Tibial nerve (tissue), 4 donors: ENCODE results near the gene GHDC.

Source experiments
- EP300 ChIP-seq, 2 donors: sonication (generic); formaldehyde crosslinking; IDR thresholded peaks; one replicate each; pipeline ENCODE4 v1.6.1; 2017; ENCODE audit warnings: antibody characterized with exemption in 2 of 2, mild to moderate bottlenecking in 1 of 2
- POLR2A ChIP-seq, 2 donors: fragments of 450-650 bp; IDR thresholded peaks; one replicate each; pipeline ENCODE4 v1.6.1; 2017; ENCODE audit warnings: antibody characterized with exemption in 2 of 2, mild to moderate bottlenecking in 2 of 2, moderate library complexity in 2 of 2
- TF ChIP-seq, protein P1 (sequence below), 5 experiments: fragments of 200-600 bp in 3 of 5; fragments of 450-650 bp in 2 of 5; sonication (generic) in 3 of 5; IDR thresholded peaks; one replicate each; pipeline ENCODE4 v1.5.1; 2016 to 2019; ENCODE audit warnings: antibody characterized with exemption in 5 of 5, mild to moderate bottlenecking in 3 of 5, moderate library complexity in 2 of 5

DNA sequence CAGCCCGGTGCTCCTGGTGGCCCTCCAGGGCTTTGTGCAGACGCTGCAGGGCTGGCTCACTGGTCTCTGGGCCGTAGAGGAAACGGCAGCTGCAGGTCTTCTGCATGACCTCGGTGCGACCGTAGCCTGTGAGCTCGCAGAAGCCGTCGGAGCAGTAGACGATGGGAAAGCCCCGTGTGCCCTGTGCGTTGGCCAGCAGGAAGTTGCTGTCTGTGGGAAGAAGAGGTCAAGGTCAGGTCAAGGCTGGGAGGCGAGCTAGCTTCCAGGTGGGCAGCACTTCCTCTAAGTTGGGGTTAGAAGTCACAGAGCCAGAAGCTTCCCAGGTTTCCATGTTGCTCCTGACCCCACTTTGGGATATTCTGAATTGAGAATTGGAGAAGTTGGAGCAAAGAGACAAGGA is 15.5 kb downstream of the GHDC start:
- TF ChIP-seq, protein P1, sequence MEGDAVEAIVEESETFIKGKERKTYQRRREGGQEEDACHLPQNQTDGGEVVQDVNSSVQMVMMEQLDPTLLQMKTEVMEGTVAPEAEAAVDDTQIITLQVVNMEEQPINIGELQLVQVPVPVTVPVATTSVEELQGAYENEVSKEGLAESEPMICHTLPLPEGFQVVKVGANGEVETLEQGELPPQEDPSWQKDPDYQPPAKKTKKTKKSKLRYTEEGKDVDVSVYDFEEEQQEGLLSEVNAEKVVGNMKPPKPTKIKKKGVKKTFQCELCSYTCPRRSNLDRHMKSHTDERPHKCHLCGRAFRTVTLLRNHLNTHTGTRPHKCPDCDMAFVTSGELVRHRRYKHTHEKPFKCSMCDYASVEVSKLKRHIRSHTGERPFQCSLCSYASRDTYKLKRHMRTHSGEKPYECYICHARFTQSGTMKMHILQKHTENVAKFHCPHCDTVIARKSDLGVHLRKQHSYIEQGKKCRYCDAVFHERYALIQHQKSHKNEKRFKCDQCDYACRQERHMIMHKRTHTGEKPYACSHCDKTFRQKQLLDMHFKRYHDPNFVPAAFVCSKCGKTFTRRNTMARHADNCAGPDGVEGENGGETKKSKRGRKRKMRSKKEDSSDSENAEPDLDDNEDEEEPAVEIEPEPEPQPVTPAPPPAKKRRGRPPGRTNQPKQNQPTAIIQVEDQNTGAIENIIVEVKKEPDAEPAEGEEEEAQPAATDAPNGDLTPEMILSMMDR (IDR thresholded peaks at IDR 0.05): no peak
- TF ChIP-seq POLR2A (IDR thresholded peaks at IDR 0.05) (no peak), EP300 (IDR thresholded peaks at IDR 0.05) (no peak)
